Endothelial cell of umbilical vein (primary cell): ENCODE data around the gene GPBP1L1. TPM values are rescaled to one million over a fixed set of nuclear protein-coding genes. Genes with fewer than 3 reads are reported as not detected.

Experiments
- BruUV-seq: library from RNA; stranded (reverse); fragments of 400-500 nt; replicated peaks from 2 replicates; lab custom pipeline; 2021; lab: Mats Ljungman, UMichigan
- CTCF ChIA-PET: fragments of 300-600, 350-600 bp; sonication (Branson Sonifier 250); formaldehyde crosslinking; loops from one replicate; lab custom pipeline; 2021; ENCODE audit warnings: antibody characterized with exemption, inconsistent platforms; lab: Charles Lee
- POLR2A ChIA-PET: fragments of 300-600, 350-600 bp; sonication (Branson Sonifier 250); formaldehyde crosslinking; loops from one replicate; lab custom pipeline; 2021; ENCODE audit warnings: antibody characterized with exemption, inconsistent platforms; lab: Charles Lee
- DNase-seq: peaks from one replicate; pipeline ENCODE4 v3.0.0-alpha.2; 2011; ENCODE audit warnings: low read depth, low spot score
- FAIRE-seq: peaks from 2 replicates; lab custom pipeline; 2011; peaks lifted over from hg19 to GRCh38; lab: Jason Lieb, UNC
- H2AFZ ChIP-seq: 2 replicates; pipeline ENCODE4 v1.6.0; 2012; ENCODE audit warnings: low read depth, low read length, control low read depth, inconsistent platforms
- H3K27ac ChIP-seq: 2 replicates; pipeline ENCODE4 v1.5.1; 2011; ENCODE audit warnings: low read depth, mild to moderate bottlenecking, control low read depth, low read length, moderate library complexity; ENCODE audit not compliant: insufficient read depth
- H3K27me3 ChIP-seq, 2 experiments: 2 replicates each; pipeline versions ENCODE4 v1.6.0 to v1.6.1; 2011; ENCODE audit warnings: low read length in 2 of 2, mixed read lengths in 1 of 2; ENCODE audit not compliant: control insufficient read depth in 2 of 2, insufficient read depth in 2 of 2
- H3K36me3 ChIP-seq, 2 experiments: 2 replicates in 1 of 2; 3 replicates in 1 of 2; pipeline ENCODE4 v1.5.1; 2011; ENCODE audit warnings: low read length in 2 of 2, mild to moderate bottlenecking in 1 of 2, moderate library complexity in 1 of 2; ENCODE audit not compliant: control insufficient read depth in 2 of 2, insufficient read depth in 2 of 2; ENCODE audit errors: extremely low read depth in 1 of 2
- H3K4me1 ChIP-seq: 3 replicates; pipeline ENCODE4 v1.5.1; 2011; ENCODE audit warnings: mild to moderate bottlenecking, low read length; ENCODE audit not compliant: control insufficient read depth, insufficient read depth; ENCODE audit errors: extremely low read depth
- H3K4me2 ChIP-seq: 2 replicates; pipeline ENCODE4 v1.6.1; 2011; ENCODE audit warnings: low read length, control low read depth, mixed read lengths; ENCODE audit not compliant: insufficient read depth
- H3K4me3 ChIP-seq, 3 experiments: fragments of 200-600 bp in 1 of 3; sonication (generic), shearing (Covaris generic) in 1 of 3; replicated peaks in 1 of 3; 2 replicates each; pipeline ENCODE4 v1.5.1; 2011 to 2016; ENCODE audit warnings: control low read depth in 3 of 3, low read length in 3 of 3, mild to moderate bottlenecking in 2 of 3, inconsistent platforms in 1 of 3, low read depth in 1 of 3, moderate library complexity in 1 of 3; ENCODE audit not compliant: insufficient read depth in 1 of 3
- H3K79me2 ChIP-seq: 2 replicates; pipeline ENCODE4 v1.6.0; 2012; ENCODE audit warnings: low read length, inconsistent platforms; ENCODE audit not compliant: control insufficient read depth, insufficient read depth
- H3K9ac ChIP-seq: replicated peaks from 2 replicates; pipeline ENCODE3; 2011; ENCODE audit warnings: low read length, control low read depth; ENCODE audit not compliant: insufficient read depth; ENCODE audit errors: extremely low read depth
- H3K9me1 ChIP-seq: replicated peaks from 3 replicates; pipeline ENCODE4 v1.6.0; 2011; ENCODE audit warnings: mild to moderate bottlenecking, low read length; ENCODE audit not compliant: control insufficient read depth, insufficient read depth; ENCODE audit errors: extremely low read depth
- H3K9me3 ChIP-seq: replicated peaks from 2 replicates; pipeline ENCODE4 v1.5.1; 2012; ENCODE audit warnings: low read length, inconsistent platforms; ENCODE audit not compliant: control insufficient read depth, insufficient read depth
- H4K20me1 ChIP-seq: replicated peaks from 2 replicates; pipeline ENCODE3; 2011; ENCODE audit warnings: mild to moderate bottlenecking, low read length; ENCODE audit not compliant: control insufficient read depth, insufficient read depth; ENCODE audit errors: extremely low read depth
- CTCF ChIP-seq, 2 donors: IDR thresholded peaks; 1 replicate in 1 of 2; 2 replicates in 1 of 2; pipeline ENCODE4 v1.5.1; 2011; ENCODE audit warnings: low read length in 2 of 2, mild to moderate bottlenecking in 2 of 2, moderate library complexity in 2 of 2, control low read depth in 1 of 2, inconsistent platforms in 1 of 2, low read depth in 1 of 2; ENCODE audit not compliant: insufficient read depth in 1 of 2; ENCODE audit errors: extremely low read depth in 1 of 2
- EZH2 ChIP-seq: IDR thresholded peaks from 2 replicates; pipeline ENCODE4 v1.6.1; 2012; ENCODE audit warnings: borderline replicate concordance, low read depth, mild to moderate bottlenecking, moderate library complexity, low read length, inconsistent platforms; ENCODE audit not compliant: severe bottlenecking
- MAX ChIP-seq: IDR thresholded peaks from 2 replicates; pipeline ENCODE4 v1.6.1; 2011; ENCODE audit not compliant: insufficient read depth, insufficient read length
- dilution Hi-C: fragments of 300-500 bp; cut with MboI; formaldehyde crosslinking; loops from one replicate; pipeline ENCODE4 v1.15.0; 2019; ENCODE audit warnings: low sequenced_read_pairs; ENCODE audit not compliant: extremely low pct_ligation_motif_present
- intact Hi-C: fragments of 100-400 bp; cut with micrococcal nuclease; formaldehyde crosslinking; loops from one replicate; pipeline ENCODE4 v1.10.0; 2022
- polyA plus RNA-seq, 4 experiments: library from polyadenylated mRNA; depleted of rRNA in 3 of 4; stranded (reverse) in 3 of 4; unstranded in 1 of 4; fragments of >200 nt; gene quantifications; 2 replicates each; pipeline versions ENCODE4 v1.2.1 to v1.2.3, GENCODE V29; 2011 to 2012; ENCODE audit warnings: missing spikeins in 1 of 4
- total RNA-seq: library from RNA; stranded (reverse); gene quantifications from 2 replicates; pipeline ENCODE4 v1.2.3, GENCODE V29; 2021

The GPBP1L1 gene
- total and polyA plus RNA-seq, 2 donors (not counting 3 experiments of a cell fraction or from before 2014, with no cell fraction given), result 35.0 to 89.7 TPM

GRCh38 chr1:45584351-45585109, 101.8 kb downstream of the GPBP1L1 start:
- H3K27me3 ChIP-seq, result no peaks in the 10 kb centered on the region
- peak; percentile 78 for FAIRE-seq
- CTCF ChIA-PET, result interaction anchor here (0.7 to 3.2 kb wide), 8 partner anchors 16 to 570 kb away, joined by 3 to 18 read pairs (median 3); partner anchors contain the start of gene GPBP1L1

More at GRCh38 chr1:45584351-45585109, 101.8 kb downstream of the GPBP1L1 start:
- H3K9me3 ChIP-seq, result no peaks in the 10 kb centered on the region
- H3K4me3 ChIP-seq, result peak overlapping the region; percentile 62 to 81 (median 67)
- peak overlapping the region; percentile 81 for H3K27ac ChIP-seq
- H3K4me2 ChIP-seq, result peak overlapping the region; percentile 94
- DNase-seq, result peak; percentile 96
- TSS peak; percentile 58 for BruUV-seq
- H3K36me3 ChIP-seq, result no peaks in the 10 kb centered on the region
- H3K79me2 ChIP-seq, result peaks cover 49% of the 10 kb centered on the region
- TF ChIP-seq MAX (peak; percentile 25), EZH2 (no peak), CTCF (IDR thresholded peaks at IDR 0.05; ENCODE audit: extremely low read depth in 1 of 2, insufficient read depth in 1 of 2, low read depth in 1 of 2, low read length in 2 of 2) (peak in 1 of 2 donors; percentile 19)
- POLR2A ChIA-PET, result interaction anchor here (0.6 to 2.1 kb wide), 11 partner anchors 10 to 573 kb away, joined by 3 to 18 read pairs (median 5); partner anchors contain the start of genes AKR1A1, GPBP1L1, HECTD3 and PRDX1
- no peaks in the 10 kb centered on the region for H3K9me1 ChIP-seq
- peak overlapping the region; percentile 99 for H3K9ac ChIP-seq
- H3K4me1 ChIP-seq, result peaks cover 17% of the 10 kb centered on the region
- dilution Hi-C loops, result no loop called here
- H2AFZ ChIP-seq, result peak overlapping the region; percentile 77
- intact Hi-C loops, result loop anchor here (1.0 to 2.0 kb wide), 6 partner anchors 24 to 297 kb away; partner anchors contain the start of genes GPBP1L1, IPP and MAST2
- no peaks in the 10 kb centered on the region for H4K20me1 ChIP-seq
